IMR-90 (cell line): ENCODE results near the gene IL2RA. TPM values are rescaled to one million over a fixed set of nuclear protein-coding genes. Genes with fewer than 3 reads are reported as not detected.

ENCODE experiments used
- ATAC-seq: fragments of 200-7000 bp; cut with Tn5 transposase; 2 replicates; pipeline ENCODE4 v1.9.1; 2020; ENCODE audit warnings: low read depth, mild to moderate bottlenecking, moderate library complexity
- BruUV-seq: library from RNA; stranded (reverse); fragments of 400-500 nt; replicated peaks from 2 replicates; lab custom pipeline; 2021; lab: Mats Ljungman, UMichigan
- CTCF ChIA-PET: fragments of 300-600 bp; formaldehyde crosslinking; extraction: SDS; loops from one replicate; lab custom pipeline; 2021; ENCODE audit warnings: antibody characterized with exemption; lab: Yijun Ruan, JAX
- POLR2A ChIA-PET: fragments of 300-600 bp; sonication (Branson Sonifier 250); formaldehyde crosslinking; loops from one replicate; lab custom pipeline; 2022; ENCODE audit warnings: antibody characterized with exemption; ENCODE audit not compliant: unreplicated experiment; lab: Charles Lee
- DNase-seq: peaks from one replicate; pipeline ENCODE4 v3.0.0; 2013
- H2AFZ ChIP-seq: replicated peaks from 2 replicates; pipeline ENCODE3; 2013; ENCODE audit warnings: low read length, mild to moderate bottlenecking; ENCODE audit not compliant: poor library complexity
- H2AK5ac ChIP-seq: 2 replicates; pipeline ENCODE4 v1.6.1; 2013; ENCODE audit warnings: low read depth, low read length, inconsistent platforms
- H2AK9ac ChIP-seq: replicated peaks from 2 replicates; pipeline ENCODE3; 2013; ENCODE audit warnings: mild to moderate bottlenecking, low read depth, low read length, moderate library complexity; ENCODE audit not compliant: poor library complexity
- H2BK120ac ChIP-seq: 2 replicates; pipeline ENCODE4 v1.6.1; 2013; ENCODE audit warnings: low read depth, low read length, inconsistent platforms
- H2BK15ac ChIP-seq: 3 replicates; pipeline ENCODE4 v1.6.1; 2013; ENCODE audit warnings: low read depth, low read length, inconsistent platforms
- H2BK20ac ChIP-seq: 2 replicates; pipeline ENCODE4 v1.6.1; 2013; ENCODE audit warnings: low read depth, mild to moderate bottlenecking, inconsistent platforms, low read length, moderate library complexity
- H2BK5ac ChIP-seq: 2 replicates; pipeline ENCODE4 v1.6.1; 2013; ENCODE audit warnings: mild to moderate bottlenecking, low read depth, low read length, inconsistent platforms; ENCODE audit not compliant: poor library complexity, severe bottlenecking
- H3K14ac ChIP-seq: replicated peaks from 2 replicates; pipeline ENCODE4 v1.6.1; 2013; ENCODE audit warnings: low read depth, low read length, inconsistent platforms
- H3K18ac ChIP-seq: 2 replicates; pipeline ENCODE4 v1.6.1; 2013; ENCODE audit warnings: low read depth, low read length, control low read depth
- H3K23ac ChIP-seq: 2 replicates; pipeline ENCODE4 v1.6.1; 2013; ENCODE audit warnings: low read depth, low read length, inconsistent platforms
- H3K27ac ChIP-seq: 2 replicates; pipeline ENCODE4 v1.5.1; 2013; ENCODE audit warnings: mild to moderate bottlenecking, control low read depth, low read length; ENCODE audit not compliant: insufficient read depth
- H3K27me3 ChIP-seq: 2 replicates; pipeline ENCODE4 v1.6.1; 2013; ENCODE audit warnings: low read length; ENCODE audit not compliant: control insufficient read depth, insufficient read depth
- H3K36me3 ChIP-seq: 2 replicates; pipeline ENCODE4 v1.6.1; 2013; ENCODE audit warnings: low read length, mixed read lengths; ENCODE audit not compliant: control insufficient read depth, insufficient read depth
- H3K4ac ChIP-seq: 2 replicates; pipeline ENCODE4 v1.6.1; 2013; ENCODE audit warnings: low read depth, low read length, inconsistent platforms
- H3K4me1 ChIP-seq: 2 replicates; pipeline ENCODE4 v1.6.1; 2013; ENCODE audit warnings: low read length, mixed read lengths; ENCODE audit not compliant: control insufficient read depth, insufficient read depth
- H3K4me2 ChIP-seq: 2 replicates; pipeline ENCODE4 v1.6.1; 2013; ENCODE audit warnings: low read depth, mild to moderate bottlenecking, control low read depth, low read length, moderate library complexity
- H3K4me3 ChIP-seq: 2 replicates; pipeline ENCODE4 v1.5.1; 2013; ENCODE audit warnings: low read depth, mild to moderate bottlenecking, control low read depth, low read length, moderate library complexity; ENCODE audit not compliant: insufficient read depth
- H3K56ac ChIP-seq: 2 replicates; pipeline ENCODE4 v1.6.1; 2013; ENCODE audit warnings: low read length, inconsistent platforms; ENCODE audit not compliant: insufficient read depth; ENCODE audit errors: extremely low read depth
- H3K79me1 ChIP-seq, 2 experiments: 2 replicates each; pipeline ENCODE4 v1.6.1; 2013; ENCODE audit warnings: low read length in 2 of 2, inconsistent platforms in 1 of 2, low read depth in 1 of 2
- H3K9ac ChIP-seq: 2 replicates; pipeline ENCODE4 v1.6.1; 2013; ENCODE audit warnings: low read depth, low read length, control low read depth
- H3K9me1 ChIP-seq: 2 replicates; pipeline ENCODE4 v1.6.1; 2013; ENCODE audit warnings: low read length, inconsistent platforms; ENCODE audit not compliant: insufficient read depth
- H3K9me3 ChIP-seq: 2 replicates; pipeline ENCODE4 v1.6.1; 2013; ENCODE audit warnings: low read length; ENCODE audit not compliant: control insufficient read depth, insufficient read depth
- H4K20me1 ChIP-seq: 2 replicates; pipeline ENCODE4 v1.6.1; 2013; ENCODE audit warnings: low read length, inconsistent platforms; ENCODE audit not compliant: insufficient read depth
- H4K5ac ChIP-seq: 2 replicates; pipeline ENCODE4 v1.6.1; 2013; ENCODE audit warnings: mild to moderate bottlenecking, low read depth, low read length, control low read depth
- H4K8ac ChIP-seq, 2 experiments: 2 replicates each; pipeline ENCODE4 v1.6.1; 2013; ENCODE audit warnings: low read depth in 2 of 2, low read length in 2 of 2, control low read depth in 1 of 2, inconsistent platforms in 1 of 2
- H4K91ac ChIP-seq: 2 replicates; pipeline ENCODE4 v1.6.1; 2013; ENCODE audit warnings: low read depth, low read length, inconsistent platforms; ENCODE audit not compliant: insufficient read depth
- MAFK ChIP-seq: IDR thresholded peaks from 2 replicates; pipeline ENCODE4 v1.6.1; 2012; ENCODE audit warnings: low read depth, low read length, improper control_type of control experiment
- POLR2A ChIP-seq: IDR thresholded peaks from 2 replicates; pipeline ENCODE4 v1.6.1; 2012; ENCODE audit warnings: mild to moderate bottlenecking, low read depth, low read length
- RCOR1 ChIP-seq: IDR thresholded peaks from 2 replicates; pipeline ENCODE4 v1.6.1; 2012; ENCODE audit warnings: mild to moderate bottlenecking, low read length, improper control_type of control experiment; ENCODE audit not compliant: insufficient replicate concordance
- RFX5 ChIP-seq: IDR thresholded peaks from 2 replicates; pipeline ENCODE4 v1.8.0; 2012; ENCODE audit warnings: low read depth, mild to moderate bottlenecking, low read length, moderate library complexity
- SMC3 ChIP-seq: fragments of 150-350 bp; IDR thresholded peaks from 2 replicates; pipeline ENCODE4 v1.6.1; 2016; ENCODE audit warnings: low read depth, mild to moderate bottlenecking, antibody characterized with exemption, low read length, moderate library complexity
- USF2 ChIP-seq: fragments of 150-350 bp; IDR thresholded peaks from 2 replicates; pipeline ENCODE4 v1.6.1; 2017; ENCODE audit warnings: mild to moderate bottlenecking, antibody characterized with exemption, low read length, low read depth
- WGBS, 2 experiments: methylation state at CpG; one replicate each; pipeline versions ENCODE4 v1.1.5 to v1.1.7; 2013; ENCODE audit warnings: missing lambda C conversion rate in 2 of 2; ENCODE audit not compliant: insufficient read length in 1 of 2; ENCODE audit errors: extremely low coverage in 2 of 2; 5-methylcytosine and 5-hydroxymethylcytosine counted together
- dilution Hi-C: fragments of 300-500 bp; cut with HindIII; formaldehyde crosslinking; loops from one replicate; pipeline ENCODE4 v1.14.3; 2018; ENCODE audit warnings: low sequenced_read_pairs; ENCODE audit not compliant: unreplicated experiment
- in situ Hi-C: fragments of 300-500 bp; cut with MboI; formaldehyde crosslinking; loops from 3 replicates; pipeline ENCODE4 v1.14.3; 2019; ENCODE audit warnings: low sequenced_read_pairs, inconsistent platforms, mixed read lengths
- intact Hi-C: fragments of 100-400 bp; cut with micrococcal nuclease; formaldehyde crosslinking; loops from 2 replicates; pipeline ENCODE4 v1.10.0; 2022
- polyA plus RNA-seq, 3 experiments: library from polyadenylated mRNA; depleted of rRNA; stranded (reverse); fragments of >200 nt; gene quantifications; 2 replicates each; pipeline ENCODE4 v1.2.3, GENCODE V29; 2012; ENCODE audit warnings: low replicate concordance in 1 of 3
- total RNA-seq: library from RNA; depleted of rRNA; stranded (reverse); fragments of >200 nt; gene quantifications from 2 replicates; pipeline ENCODE4 v1.2.3, GENCODE V29; 2012
- TF ChIP-seq, protein P1 (sequence below): fragments of 150-350 bp; IDR thresholded peaks from 2 replicates; pipeline ENCODE4 v1.6.1; 2016; ENCODE audit warnings: low read depth, mild to moderate bottlenecking, low read length, moderate library complexity, borderline replicate concordance
- TF ChIP-seq, protein P2 (sequence below): conservative IDR thresholded peaks from 2 replicates; pipeline ENCODE4 v1.5.1; 2012; ENCODE audit warnings: mild to moderate bottlenecking, low read depth, low read length, improper control_type of control experiment

The IL2RA gene
- total and polyA plus RNA-seq, 2 of the 4 experiments (the other 2 are of a cell fraction), result not detected

- Histone ChIP-seq H3K18ac (no peak overlapping the region), H3K9me1 (peaks cover 6% of the 10 kb centered on the region; the same call in 1 of the 2 replicates), H3K27ac (no peak overlapping the region), H2BK15ac (no peak overlapping the region), H3K27me3 (no peaks in the 10 kb centered on the region), H3K4me1 (peaks cover 2% of the 10 kb centered on the region; the same call in 1 of the 2 replicates), H2BK20ac (no peak overlapping the region), H2AFZ (no peak overlapping the region), H3K4me2 (no peak overlapping the region), H3K9ac (no peak overlapping the region), H4K91ac (no peak overlapping the region), H3K4ac (no peak overlapping the region), H3K79me1 (peaks cover 3 to 54% of the 10 kb centered on the region in 2 experiments; a peak in 2 of 4 replicates), H4K8ac (no peak overlapping the region), H3K36me3 (peaks cover 3% of the 10 kb centered on the region; the same call in 1 of the 2 replicates), H3K4me3 (no peak overlapping the region), H4K5ac (no peak overlapping the region), H2AK9ac (no peak overlapping the region), H2AK5ac (peak overlapping the region; percentile 23; the same call in 1 of the 2 replicates), H2BK120ac (no peak overlapping the region), H3K23ac (no peak overlapping the region), H3K14ac (no peak overlapping the region), H4K20me1 (no peaks in the 10 kb centered on the region), H2BK5ac (no peak overlapping the region), H3K9me3 (no peaks in the 10 kb centered on the region), H3K56ac (no peak overlapping the region)
- BruUV-seq, result no TSS peak
- ChIA-PET CTCF (no interaction called here), POLR2A (no interaction called here)
- dilution Hi-C loops (no loop called here), in situ Hi-C loops (no loop called here), intact Hi-C loops (no loop called here)
- no peak for ATAC-seq
- 100% methylated on average over 1 of the region's 5 CpGs; no CpG with 5 or more reads in 1 of the 2 experiments for WGBS, 2 experiments
- no peak for TF ChIP-seq POLR2A
- no peak for TF ChIP-seq SMC3
- TF ChIP-seq, protein P1, sequence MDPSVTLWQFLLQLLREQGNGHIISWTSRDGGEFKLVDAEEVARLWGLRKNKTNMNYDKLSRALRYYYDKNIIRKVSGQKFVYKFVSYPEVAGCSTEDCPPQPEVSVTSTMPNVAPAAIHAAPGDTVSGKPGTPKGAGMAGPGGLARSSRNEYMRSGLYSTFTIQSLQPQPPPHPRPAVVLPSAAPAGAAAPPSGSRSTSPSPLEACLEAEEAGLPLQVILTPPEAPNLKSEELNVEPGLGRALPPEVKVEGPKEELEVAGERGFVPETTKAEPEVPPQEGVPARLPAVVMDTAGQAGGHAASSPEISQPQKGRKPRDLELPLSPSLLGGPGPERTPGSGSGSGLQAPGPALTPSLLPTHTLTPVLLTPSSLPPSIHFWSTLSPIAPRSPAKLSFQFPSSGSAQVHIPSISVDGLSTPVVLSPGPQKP, result no peak
- TF ChIP-seq, protein P2, sequence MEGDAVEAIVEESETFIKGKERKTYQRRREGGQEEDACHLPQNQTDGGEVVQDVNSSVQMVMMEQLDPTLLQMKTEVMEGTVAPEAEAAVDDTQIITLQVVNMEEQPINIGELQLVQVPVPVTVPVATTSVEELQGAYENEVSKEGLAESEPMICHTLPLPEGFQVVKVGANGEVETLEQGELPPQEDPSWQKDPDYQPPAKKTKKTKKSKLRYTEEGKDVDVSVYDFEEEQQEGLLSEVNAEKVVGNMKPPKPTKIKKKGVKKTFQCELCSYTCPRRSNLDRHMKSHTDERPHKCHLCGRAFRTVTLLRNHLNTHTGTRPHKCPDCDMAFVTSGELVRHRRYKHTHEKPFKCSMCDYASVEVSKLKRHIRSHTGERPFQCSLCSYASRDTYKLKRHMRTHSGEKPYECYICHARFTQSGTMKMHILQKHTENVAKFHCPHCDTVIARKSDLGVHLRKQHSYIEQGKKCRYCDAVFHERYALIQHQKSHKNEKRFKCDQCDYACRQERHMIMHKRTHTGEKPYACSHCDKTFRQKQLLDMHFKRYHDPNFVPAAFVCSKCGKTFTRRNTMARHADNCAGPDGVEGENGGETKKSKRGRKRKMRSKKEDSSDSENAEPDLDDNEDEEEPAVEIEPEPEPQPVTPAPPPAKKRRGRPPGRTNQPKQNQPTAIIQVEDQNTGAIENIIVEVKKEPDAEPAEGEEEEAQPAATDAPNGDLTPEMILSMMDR, result no peak
- no peak for TF ChIP-seq USF2
- no peak for TF ChIP-seq RCOR1
- no peak for TF ChIP-seq RFX5
- TF ChIP-seq MAFK, result no peak
- DNase-seq, result no peak
These were observed 94.0 kb downstream of the IL2RA start for GRCh38 chr10:5968037-5968680.
